GM18499 (cell line): ENCODE data around the gene SMAGP.

Experiments
- ATAC-seq: cut with Tn5 transposase; IDR thresholded peaks from one replicate; pipeline ENCODE4 v1.9.1; 2021; ENCODE audit warnings: moderate number of reproducible peaks; ENCODE audit not compliant: insufficient read depth, unreplicated experiment

SMAGP gene

GRCh38 chr12:51200156-51200555, 70.1 kb downstream of the SMAGP start:
- no peak for ATAC-seq

GRCh38 chr12:51199366-51199945, 70.8 kb downstream of the SMAGP start:
- ATAC-seq = no peak

GRCh38 chr12:51198568-51199365, 71.4 kb downstream of the SMAGP start:
- no peak for ATAC-seq

DNA sequence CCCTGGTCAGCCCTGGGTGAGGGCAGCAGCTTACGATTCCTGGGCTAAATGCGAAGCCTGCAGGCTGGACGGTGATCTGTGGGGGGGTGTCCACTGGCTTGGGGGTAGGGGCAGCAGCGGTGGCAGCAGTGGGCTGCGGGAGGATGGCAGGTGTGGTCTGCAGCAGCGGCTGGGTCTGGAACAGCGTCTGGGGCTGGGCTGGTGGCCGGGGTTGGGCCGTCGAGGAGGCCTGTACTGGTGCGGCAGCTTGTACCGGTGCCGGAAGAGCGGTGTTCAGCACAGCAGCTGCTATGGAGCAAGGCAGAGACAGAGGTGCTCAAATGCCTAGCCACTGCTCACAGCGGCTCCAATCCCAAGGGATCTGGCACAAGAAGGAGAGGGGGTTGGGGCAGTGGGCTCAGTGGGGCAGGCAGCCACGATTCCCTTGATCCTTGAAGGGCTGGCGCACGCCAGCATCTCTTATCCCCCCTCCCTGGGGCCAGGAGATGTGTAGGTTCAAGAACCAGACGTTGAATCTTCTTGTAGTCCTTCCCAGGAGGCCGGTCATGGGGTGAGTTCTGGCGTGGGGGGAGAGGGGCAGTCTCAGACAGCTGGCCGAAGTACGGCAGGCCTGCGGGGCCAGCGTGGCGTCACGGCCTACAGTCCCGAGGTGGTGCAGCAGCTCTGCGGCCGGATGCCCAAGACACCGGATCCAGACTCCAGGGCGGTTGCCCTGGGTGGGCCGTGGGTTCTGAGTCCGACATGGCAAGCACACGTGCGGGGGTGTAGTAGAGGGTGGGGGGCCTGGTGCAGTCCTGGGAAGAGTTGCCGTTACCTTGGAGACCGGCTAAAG, 72.3 kb downstream of the SMAGP start:
- ATAC-seq = no peak

DNA sequence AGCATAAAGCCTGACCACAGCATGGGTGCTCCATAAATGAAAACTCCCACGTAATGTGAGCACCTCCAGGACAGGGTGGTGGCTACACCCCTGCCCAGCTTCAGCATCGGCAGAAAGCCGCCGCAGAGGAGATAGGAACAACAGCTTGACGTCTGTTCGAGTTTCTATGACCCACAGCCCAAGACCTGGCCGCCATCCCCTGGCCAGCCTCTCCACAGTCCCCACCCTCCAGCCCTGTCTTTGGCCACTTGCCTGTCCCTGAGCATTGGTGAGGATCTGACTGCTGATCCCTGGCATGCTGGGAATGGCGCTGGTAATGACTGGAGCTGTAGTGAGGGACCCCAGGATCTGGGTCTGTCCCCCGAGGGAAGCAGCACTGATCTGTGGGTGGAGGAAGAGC, 73.7 kb downstream of the SMAGP start:
- ATAC-seq = no peak

GRCh38 chr12:51195841-51196240, 74.4 kb downstream of the SMAGP start:
- no peak for ATAC-seq
